Naive thymus-derived CD4-positive, alpha-beta T cell (primary cell): Measurements from ENCODE around the gene RBFOX1. TPM values are rescaled to one million over a fixed set of nuclear protein-coding genes. Genes with fewer than 3 reads are reported as not detected.

Experiments used
- ATAC-seq: fragments of 150-1000 bp; cut with Tn5 transposase; 2 replicates; pipeline ENCODE4 v1.10.0; 2021; ENCODE audit warnings: mild to moderate bottlenecking, moderate library complexity
- CTCF ChIA-PET: fragments of 350-600 bp; sonication (Branson Sonifier 250); formaldehyde crosslinking; loops from one replicate; lab custom pipeline; 2021; ENCODE audit warnings: antibody characterized with exemption; lab: Charles Lee
- POLR2A ChIA-PET: fragments of 350-600 bp; sonication (Branson Sonifier 250); formaldehyde crosslinking; loops from one replicate; lab custom pipeline; 2021; ENCODE audit warnings: antibody characterized with exemption, inconsistent platforms; lab: Charles Lee
- DNase-seq, 9 donors: peaks; one replicate each; pipeline versions ENCODE4 v3.0.0 to v3.0.0-alpha.2; 2020 to 2022; ENCODE audit warnings: mixed read lengths in 1 of 9
- H3K27ac ChIP-seq: one replicate; pipeline ENCODE4 v1.7.0; 2013; ENCODE audit warnings: mild to moderate bottlenecking, low read depth, low read length, moderate library complexity
- H3K27me3 ChIP-seq, 2 donors: one replicate each; pipeline ENCODE4 v1.7.0; 2013; ENCODE audit warnings: low read length in 2 of 2, mild to moderate bottlenecking in 2 of 2, moderate library complexity in 2 of 2; ENCODE audit not compliant: control insufficient read depth in 2 of 2, insufficient read depth in 2 of 2
- H3K36me3 ChIP-seq, 3 experiments: 1 replicate in 2 of 3; 2 replicates in 1 of 3; pipeline ENCODE4 v1.7.0; 2013; ENCODE audit warnings: low read length in 3 of 3, mild to moderate bottlenecking in 3 of 3, moderate library complexity in 1 of 3; ENCODE audit not compliant: insufficient read depth in 3 of 3, control insufficient read depth in 2 of 3
- H3K4me1 ChIP-seq, 2 donors: one replicate each; pipeline ENCODE4 v1.7.0; 2013; ENCODE audit warnings: low read length in 2 of 2, mild to moderate bottlenecking in 2 of 2, moderate library complexity in 1 of 2; ENCODE audit not compliant: control insufficient read depth in 2 of 2, insufficient read depth in 2 of 2
- H3K4me3 ChIP-seq: 2 replicates; pipeline ENCODE4 v1.7.0; 2013; ENCODE audit warnings: mild to moderate bottlenecking, low read length
- H3K9me3 ChIP-seq, 3 experiments: 1 replicate in 2 of 3; 2 replicates in 1 of 3; pipeline ENCODE4 v1.7.0; 2013; ENCODE audit warnings: low read length in 3 of 3; ENCODE audit not compliant: control insufficient read depth in 2 of 3
- H3K27ac Mint-ChIP-seq, 9 donors: one replicate each; pipeline ENCODE4 v1.8.0; 2020 to 2022; ENCODE audit warnings: mixed read lengths in 9 of 9, mild to moderate bottlenecking in 8 of 9, moderate library complexity in 5 of 9, inconsistent platforms in 2 of 9
- H3K27me3 Mint-ChIP-seq, 5 donors: one replicate each; pipeline ENCODE4 v1.8.0; 2021 to 2022; ENCODE audit warnings: mixed read lengths in 5 of 5, mild to moderate bottlenecking in 1 of 5
- H3K36me3 Mint-ChIP-seq, 5 donors: one replicate each; pipeline ENCODE4 v1.8.0; 2020 to 2022; ENCODE audit warnings: mixed read lengths in 5 of 5, mild to moderate bottlenecking in 3 of 5, inconsistent platforms in 1 of 5
- H3K4me1 Mint-ChIP-seq, 7 donors: one replicate each; pipeline ENCODE4 v1.8.0; 2020 to 2022; ENCODE audit warnings: mixed read lengths in 7 of 7, mild to moderate bottlenecking in 3 of 7, inconsistent platforms in 1 of 7
- H3K4me3 Mint-ChIP-seq, 10 donors: one replicate each; pipeline ENCODE4 v1.8.0; 2020 to 2022; ENCODE audit warnings: mild to moderate bottlenecking in 10 of 10, mixed read lengths in 10 of 10, moderate library complexity in 6 of 10, inconsistent platforms in 2 of 10
- H3K9me3 Mint-ChIP-seq, 11 donors: one replicate each; pipeline ENCODE4 v1.8.0; 2020 to 2022; ENCODE audit warnings: mixed read lengths in 11 of 11, mild to moderate bottlenecking in 4 of 11, inconsistent platforms in 1 of 11, moderate library complexity in 1 of 11
- intact Hi-C, 2 donors: fragments of 100-400 bp; cut with micrococcal nuclease; formaldehyde crosslinking; loops; one replicate each; pipeline ENCODE4 v1.15.1; 2023
- polyA plus RNA-seq, 2 donors: library from polyadenylated mRNA; unstranded; fragments of 300-500 nt; fragmentation: Illumina TruSeq; gene quantifications; one replicate each; pipeline ENCODE4 v1.2.3, GENCODE V29; 2021
- total RNA-seq, 6 experiments: library from RNA in 5 of 6; stranded (reverse) in 5 of 6; gene quantifications; 1 replicate in 5 of 6; 2 replicates in 1 of 6; pipeline ENCODE4 v1.2.3 and lab custom pipeline; 2021 to 2026

RBFOX1 gene
- total and polyA plus RNA-seq, 7 experiments from 2014 or later, result not detected

DNA sequence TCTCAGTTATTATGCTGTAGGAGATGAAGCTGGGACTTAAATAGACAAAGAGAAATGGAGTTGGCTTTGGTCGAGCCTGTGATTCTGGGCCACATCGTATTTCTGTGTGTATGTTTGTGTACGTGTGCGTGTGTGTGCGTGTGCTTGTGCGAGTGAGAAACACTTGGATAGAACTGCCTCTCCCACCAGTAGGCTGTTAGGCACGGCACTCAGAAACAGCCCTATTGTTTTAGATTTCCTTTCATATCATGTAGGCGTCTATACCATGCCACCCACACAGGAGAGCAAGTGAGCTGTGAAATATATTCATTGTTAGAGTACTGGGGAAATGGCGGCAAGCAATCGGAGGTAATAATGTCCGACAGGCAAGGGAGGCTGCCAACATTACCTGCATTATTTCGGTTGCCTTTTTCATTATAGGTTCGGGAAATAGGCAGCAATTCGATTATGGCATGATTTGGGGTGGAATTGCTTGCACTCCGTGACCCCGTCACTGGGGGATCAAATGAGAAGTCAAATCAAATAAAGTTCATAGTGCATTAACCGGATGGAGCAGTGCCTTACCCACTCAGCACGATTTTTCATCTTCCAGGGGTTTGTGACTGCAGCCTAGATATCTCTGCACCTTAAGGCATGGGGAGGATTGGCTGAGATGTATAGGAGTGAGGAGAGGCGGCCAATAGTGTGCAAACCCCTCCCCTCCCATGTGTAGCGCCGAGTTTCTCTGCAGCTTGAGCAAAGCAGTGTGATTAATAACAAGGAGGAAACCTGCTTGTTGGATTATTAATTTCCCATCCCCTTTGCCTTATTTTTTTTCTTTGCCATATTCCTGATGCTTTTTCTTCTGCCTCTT lies 89.6 kb downstream of the RBFOX1 start:
- Mint-ChIP-seq H3K4me3 (no peak overlapping the region), H3K4me1 (peaks cover 0 to 2% (median 0%) of the 10 kb centered on the region in 7 donors), H3K27ac (no peak overlapping the region), H3K9me3 (peaks cover 0 to 35% (median 6%) of the 10 kb centered on the region in 11 donors), H3K36me3 (peaks cover 0 to 4% (median 0%) of the 10 kb centered on the region in 5 donors), H3K27me3 (no peaks in the 10 kb centered on the region)
- no peaks in the 10 kb centered on the region for H3K27me3 ChIP-seq
- ChIA-PET CTCF (no interaction called here), POLR2A (no interaction called here)
- no peaks in the 10 kb centered on the region for H3K4me1 ChIP-seq
- H3K27ac ChIP-seq, result no peak overlapping the region
- no peak overlapping the region for H3K4me3 ChIP-seq
- intact Hi-C loops, result no loop called here
- DNase-seq (no peak), ATAC-seq (no peak)
- peaks cover 0 to 7% (median 0%) of the 10 kb centered on the region in 3 experiments for H3K9me3 ChIP-seq
- no peaks in the 10 kb centered on the region for H3K36me3 ChIP-seq

DNA sequence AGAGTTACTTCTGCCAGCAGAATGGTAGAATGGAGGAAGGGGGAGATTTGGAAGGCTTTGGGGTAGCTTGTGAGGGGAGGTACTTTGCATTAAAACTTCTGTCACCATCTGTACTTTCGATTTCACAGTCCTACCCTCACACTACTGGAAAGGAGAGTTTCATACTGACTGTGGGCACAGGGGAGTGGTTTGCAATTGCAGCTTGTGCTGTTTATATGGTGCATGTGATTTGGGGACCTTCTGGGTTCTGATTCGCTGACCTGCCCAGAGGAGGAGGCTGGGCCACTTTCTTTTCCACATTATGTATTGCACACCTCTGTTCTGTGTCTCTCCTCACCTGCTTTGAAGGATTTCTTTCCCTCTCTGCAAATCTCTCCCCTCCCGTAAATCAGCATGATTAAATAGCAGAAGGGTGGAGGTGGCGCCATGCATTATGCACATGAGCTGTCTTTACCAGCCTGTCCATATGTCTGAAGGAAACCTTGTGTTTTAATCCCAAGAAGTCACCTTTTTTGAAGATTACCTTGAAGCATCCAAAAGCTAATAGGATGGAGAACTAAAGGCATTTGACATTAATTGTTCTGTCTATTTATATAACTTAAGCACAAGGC lies 90.9 kb downstream of the RBFOX1 start:
- H3K27me3 ChIP-seq, result no peaks in the 10 kb centered on the region
- no peak overlapping the region for H3K4me3 ChIP-seq
- peaks cover 0 to 7% (median 0%) of the 10 kb centered on the region in 3 experiments for H3K9me3 ChIP-seq
- H3K36me3 ChIP-seq, result no peaks in the 10 kb centered on the region
- no peak for ATAC-seq
- peaks cover 0 to 31% (median 9%) of the 10 kb centered on the region in 11 donors for H3K9me3 Mint-ChIP-seq
- intact Hi-C loops, result no loop called here
- CTCF ChIA-PET, result no interaction called here
- no peaks in the 10 kb centered on the region for H3K4me1 ChIP-seq
- no peak overlapping the region for H3K4me3 Mint-ChIP-seq
- DNase-seq, result no peak
- peaks cover 0 to 2% (median 0%) of the 10 kb centered on the region in 7 donors for H3K4me1 Mint-ChIP-seq
- H3K27me3 Mint-ChIP-seq, result no peaks in the 10 kb centered on the region
- H3K36me3 Mint-ChIP-seq, result peaks cover 0 to 3% (median 0%) of the 10 kb centered on the region in 5 donors
- no peak overlapping the region for H3K27ac Mint-ChIP-seq
- no peak overlapping the region for H3K27ac ChIP-seq
- POLR2A ChIA-PET, result no interaction called here

DNA sequence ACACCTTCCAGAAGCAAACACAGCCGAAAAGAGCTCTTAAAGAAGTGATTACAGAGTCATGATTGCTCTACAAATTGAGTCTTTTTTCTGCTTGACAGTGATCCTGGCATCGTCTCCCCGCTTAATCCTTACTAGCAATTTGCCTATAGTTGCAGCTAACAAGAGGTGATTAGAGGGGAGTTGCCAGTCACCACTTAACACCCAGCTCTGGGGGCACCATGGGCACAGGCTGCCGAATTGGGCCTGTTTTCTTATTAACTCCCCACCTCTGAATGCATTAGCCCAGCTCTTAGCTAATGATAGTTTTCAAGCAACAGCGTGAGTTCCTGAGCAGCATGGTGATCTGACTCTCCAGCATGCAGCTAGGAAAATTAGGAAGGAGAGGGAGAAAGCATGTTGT lies 93.5 kb downstream of the RBFOX1 start:
- no peak overlapping the region for H3K27ac Mint-ChIP-seq
- intact Hi-C loops, result no loop called here
- Histone ChIP-seq H3K27ac (no peak overlapping the region), H3K4me1 (no peaks in the 10 kb centered on the region), H3K27me3 (no peaks in the 10 kb centered on the region), H3K4me3 (no peak overlapping the region), H3K9me3 (peaks cover 0 to 7% (median 0%) of the 10 kb centered on the region in 3 experiments), H3K36me3 (no peaks in the 10 kb centered on the region)
- no peak for ATAC-seq
- no peaks in the 10 kb centered on the region for H3K36me3 Mint-ChIP-seq
- no peak overlapping the region for H3K4me3 Mint-ChIP-seq
- ChIA-PET CTCF (no interaction called here), POLR2A (no interaction called here)
- peaks cover 0 to 20% (median 10%) of the 10 kb centered on the region in 11 donors for H3K9me3 Mint-ChIP-seq
- no peaks in the 10 kb centered on the region for H3K27me3 Mint-ChIP-seq
- peaks cover 0 to 2% (median 0%) of the 10 kb centered on the region in 7 donors for H3K4me1 Mint-ChIP-seq
- DNase-seq, result no peak

DNA sequence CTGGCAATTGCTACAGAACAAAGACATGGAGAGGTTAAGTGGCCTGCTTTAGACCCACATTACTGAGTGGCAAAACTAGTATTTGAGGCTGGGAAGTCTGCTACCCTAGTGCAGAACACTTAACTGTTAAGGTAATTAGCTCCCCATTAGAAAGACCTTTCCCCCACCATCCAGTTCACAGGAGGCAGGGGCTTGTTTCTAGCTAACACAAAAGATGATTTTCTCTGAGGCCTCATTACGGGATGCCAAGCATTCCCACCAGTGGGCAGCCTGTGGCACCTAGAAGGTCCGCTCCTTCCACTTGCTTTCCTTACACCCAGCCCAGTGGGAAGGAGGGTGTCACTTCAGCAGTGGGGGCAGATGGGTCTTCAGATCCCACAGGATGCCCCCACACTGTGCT lies 99.1 kb downstream of the RBFOX1 start:
- CTCF ChIA-PET, result no interaction called here
- intact Hi-C loops, result no loop called here
- Mint-ChIP-seq H3K27me3 (no peaks in the 10 kb centered on the region), H3K4me1 (no peaks in the 10 kb centered on the region), H3K36me3 (no peaks in the 10 kb centered on the region), H3K9me3 (peaks cover 5 to 30% (median 11%) of the 10 kb centered on the region in 11 donors), H3K4me3 (no peak overlapping the region), H3K27ac (no peak overlapping the region)
- DNase-seq, result no peak
- ATAC-seq, result no peak
- Histone ChIP-seq H3K9me3 (peaks cover 0 to under 1% (median 0%) of the 10 kb centered on the region in 3 experiments), H3K4me1 (no peaks in the 10 kb centered on the region), H3K27me3 (no peaks in the 10 kb centered on the region), H3K4me3 (no peak overlapping the region), H3K36me3 (no peaks in the 10 kb centered on the region), H3K27ac (no peak overlapping the region)
- POLR2A ChIA-PET, result no interaction called here

DNA sequence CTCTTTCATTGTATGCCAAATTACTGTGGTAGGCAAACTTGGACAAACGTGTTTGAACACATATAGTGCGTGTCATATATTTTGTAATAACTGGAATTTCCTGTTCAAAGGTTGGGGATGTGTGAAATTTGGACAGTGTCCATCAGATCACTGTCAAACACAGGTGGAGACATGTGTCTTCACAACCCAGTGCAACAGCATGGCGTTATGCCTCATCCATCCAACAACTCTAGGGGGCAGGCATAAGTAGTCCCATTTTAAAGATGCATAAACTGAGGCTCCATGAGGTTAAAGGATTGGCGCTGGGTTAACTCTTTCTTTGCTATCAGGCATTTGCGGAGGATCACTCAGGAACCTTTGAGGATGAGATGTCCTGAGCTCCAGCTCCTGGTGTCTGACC lies 103.7 kb downstream of the RBFOX1 start:
- intact Hi-C loops, result no loop called here
- Mint-ChIP-seq H3K9me3 (peaks cover 2 to 22% (median 6%) of the 10 kb centered on the region in 11 donors), H3K27me3 (no peaks in the 10 kb centered on the region), H3K36me3 (no peaks in the 10 kb centered on the region), H3K4me3 (no peak overlapping the region), H3K27ac (no peak overlapping the region), H3K4me1 (no peaks in the 10 kb centered on the region)
- no peaks in the 10 kb centered on the region for H3K36me3 ChIP-seq
- ChIA-PET POLR2A (no interaction called here), CTCF (no interaction called here)
- H3K9me3 ChIP-seq, result no peaks in the 10 kb centered on the region
- DNase-seq (no peak), ATAC-seq (no peak)
- H3K4me3 ChIP-seq, result no peak overlapping the region
- H3K27ac ChIP-seq, result no peak overlapping the region
- no peaks in the 10 kb centered on the region for H3K4me1 ChIP-seq
- H3K27me3 ChIP-seq, result no peaks in the 10 kb centered on the region

DNA sequence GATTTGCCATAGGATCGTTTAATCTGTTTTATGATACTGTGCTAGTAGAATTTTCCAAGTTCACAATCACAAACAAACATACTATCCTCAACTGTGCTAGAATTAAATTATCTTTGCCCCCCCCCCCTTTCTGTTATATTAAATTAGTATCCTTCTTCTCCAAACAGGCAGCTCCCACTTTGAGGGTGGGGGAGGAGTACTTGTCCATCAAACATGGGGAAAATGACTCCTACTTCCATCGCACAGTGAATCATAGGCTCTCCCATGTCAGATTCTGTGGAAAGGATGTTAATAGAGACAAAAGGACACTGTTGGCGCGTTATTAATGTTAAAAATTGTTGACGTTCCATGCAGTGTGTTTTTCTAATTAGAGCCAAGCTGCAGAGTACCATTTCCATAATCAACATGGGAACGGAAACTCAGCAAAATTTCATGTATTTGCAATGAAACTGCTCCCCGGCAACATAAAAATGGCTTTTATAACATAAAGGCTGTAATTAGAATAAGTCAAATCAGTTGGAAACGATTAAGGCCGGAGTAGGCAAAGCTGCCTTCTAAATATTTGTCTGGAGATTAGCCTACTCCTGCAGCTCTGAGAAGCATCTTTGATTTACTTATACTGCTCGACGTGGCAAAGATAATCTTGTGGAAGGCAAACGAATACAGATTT lies 104.6 kb downstream of the RBFOX1 start:
- Histone ChIP-seq H3K27me3 (no peaks in the 10 kb centered on the region), H3K9me3 (no peaks in the 10 kb centered on the region), H3K4me3 (no peak overlapping the region), H3K4me1 (no peaks in the 10 kb centered on the region), H3K27ac (no peak overlapping the region), H3K36me3 (no peaks in the 10 kb centered on the region)
- CTCF ChIA-PET, result interaction anchor here (0.6 kb wide), 1 partner anchor 178 kb away, joined by 5 read pairs; no protein-coding TSS in a partner anchor
- H3K36me3 Mint-ChIP-seq, result no peaks in the 10 kb centered on the region
- no peak overlapping the region for H3K4me3 Mint-ChIP-seq
- H3K9me3 Mint-ChIP-seq, result peaks cover 2 to 22% (median 6%) of the 10 kb centered on the region in 11 donors
- ATAC-seq (no peak), DNase-seq (no peak)
- H3K27me3 Mint-ChIP-seq, result no peaks in the 10 kb centered on the region
- POLR2A ChIA-PET, result no interaction called here
- intact Hi-C loops, result no loop called here
- H3K27ac Mint-ChIP-seq, result no peak overlapping the region
- no peaks in the 10 kb centered on the region for H3K4me1 Mint-ChIP-seq
